ENCODE measurements around the gene KCTD11. TPM values are rescaled to one million over a fixed set of nuclear protein-coding genes. Genes with fewer than 3 reads are reported as not detected.

KCTD11 gene
- total and polyA plus RNA-seq, 2 of the 13 experiments (the other 11 are each of a cell fraction or from before 2014, with no cell fraction given), result 1.6 to 2.6 TPM

GRCh38 chr17:7306911-7307685 lies 44.9 kb upstream of the KCTD11 start, which contains the start of gene EIF5A (continued):
- TF ChIP-seq HBP1 (CRISPR knock-in tag; IDR thresholded peaks at IDR 0.05; ENCODE audit: low read depth) (no peak), NR2F2 (IDR thresholded peaks at IDR 0.05; ENCODE audit: borderline replicate concordance, low read depth) (no peak), PAF1 (CRISPR knock-in tag; IDR thresholded peaks at IDR 0.05) (no peak), ZNF350 (CRISPR knock-in tag; IDR thresholded peaks at IDR 0.05; ENCODE audit: borderline replicate concordance, low read depth) (0 out of 2 replicates have a peak, but pooled peaks have one; percentile 52), SRF (IDR thresholded peaks at IDR 0.05; ENCODE audit: low read depth, low read length) (no peak), ZMAT3 (CRISPR knock-in tag; conservative IDR thresholded peaks at IDR 0.05) (peak; percentile 75), ZNF446 (CRISPR knock-in tag; IDR thresholded peaks at IDR 0.05) (no peak), NFYB (CRISPR knock-in tag; IDR thresholded peaks at IDR 0.05) (no peak), ZNF609 (CRISPR knock-in tag; IDR thresholded peaks at IDR 0.05; ENCODE audit: borderline replicate concordance) (peak; percentile 46; the same call in 1 of the 2 replicates), ZNF569 (CRISPR knock-in tag; IDR thresholded peaks at IDR 0.05; ENCODE audit: borderline replicate concordance) (no peak), SATB2 (CRISPR knock-in tag; IDR thresholded peaks at IDR 0.05) (no peak), SMAD9 (CRISPR knock-in tag; IDR thresholded peaks at IDR 0.05) (0 out of 2 replicates have a peak, but pooled peaks have one; percentile 44), ZFAT (CRISPR knock-in tag; conservative IDR thresholded peaks at IDR 0.05) (no peak), ZNF550 (CRISPR knock-in tag; IDR thresholded peaks at IDR 0.05; ENCODE audit: borderline replicate concordance) (no peak), THAP9 (CRISPR knock-in tag; IDR thresholded peaks at IDR 0.05; ENCODE audit: borderline replicate concordance) (peak; percentile 75; the same call in 1 of the 2 replicates), KAT8 (CRISPR knock-in tag; IDR thresholded peaks at IDR 0.05) (peak; percentile 86), SIN3B (IDR thresholded peaks at IDR 0.05; ENCODE audit: low read length) (no peak), RORA (CRISPR knock-in tag; IDR thresholded peaks at IDR 0.05) (no peak), ZNF33A (CRISPR knock-in tag; IDR thresholded peaks at IDR 0.05; ENCODE audit: borderline replicate concordance) (no peak), RFX1 (IDR thresholded peaks at IDR 0.05) (no peak), ARNTL (CRISPR knock-in tag; IDR thresholded peaks at IDR 0.05) (peak; percentile 17; the same call in 1 of the 2 replicates)
